Measurements from ENCODE around the gene SLC12A6.

GRCh38 chr15:34182942-34183341 lies 154.6 kb downstream of the SLC12A6 start:
- TF ChIP-seq CTCF (IDR thresholded peaks at IDR 0.05; ENCODE audit: poor library complexity, severe bottlenecking) (no peak), SMC3 (conservative IDR thresholded peaks at IDR 0.05; ENCODE audit: poor library complexity) (no peak), EZH2 (IDR thresholded peaks at IDR 0.05; ENCODE audit: borderline replicate concordance, insufficient read depth, low read length, poor library complexity, severe bottlenecking) (no peak), MXI1 (conservative IDR thresholded peaks at IDR 0.05; ENCODE audit: poor library complexity, severe bottlenecking) (no peak)

Data from neural cell (in vitro differentiated cells).